Activated CD8-positive, alpha-beta T cell treated with anti-CD3 and anti-CD28 coated beads, Interleukin-2, amount 10 ng/mL, durations not matched to agents 7 days and 5 days (primary cell): ENCODE measurements around the gene ATP6V0D1. TPM values are rescaled to one million over a fixed set of nuclear protein-coding genes. Genes with fewer than 3 reads are reported as not detected.

ENCODE experiments used
- ATAC-seq: fragments of 150-1000 bp; cut with Tn5 transposase; one replicate; pipeline ENCODE4 v1.10.0; 2021; ENCODE audit warnings: moderate library complexity
- CTCF ChIA-PET: fragments of 350-600 bp; sonication (Branson Sonifier 250); formaldehyde crosslinking; loops from one replicate; lab custom pipeline; 2021; ENCODE audit warnings: antibody characterized with exemption; lab: Charles Lee
- POLR2A ChIA-PET: fragments of 350-600 bp; sonication (Branson Sonifier 250); formaldehyde crosslinking; loops from one replicate; lab custom pipeline; 2021; ENCODE audit warnings: antibody characterized with exemption; lab: Charles Lee
- DNase-seq: peaks from one replicate; pipeline ENCODE4 v3.0.0-alpha.2; 2020
- H3K27ac Mint-ChIP-seq: one replicate; pipeline ENCODE4 v1.8.0; 2021; ENCODE audit warnings: mild to moderate bottlenecking, mixed read lengths
- H3K27me3 Mint-ChIP-seq: one replicate; pipeline ENCODE4 v1.8.0; 2021; ENCODE audit warnings: low read depth, mixed read lengths
- H3K36me3 Mint-ChIP-seq: one replicate; pipeline ENCODE4 v1.8.0; 2021; ENCODE audit warnings: low read depth, mixed read lengths
- H3K4me1 Mint-ChIP-seq: one replicate; pipeline ENCODE4 v1.8.0; 2021; ENCODE audit warnings: low read depth, mixed read lengths
- H3K4me3 Mint-ChIP-seq: one replicate; pipeline ENCODE4 v1.8.0; 2021; ENCODE audit warnings: mild to moderate bottlenecking, mixed read lengths
- H3K9me3 Mint-ChIP-seq: one replicate; pipeline ENCODE4 v1.8.0; 2022; ENCODE audit warnings: mixed read lengths; ENCODE audit not compliant: insufficient read depth
- total RNA-seq, 2 experiments: library from RNA; stranded (reverse); gene quantifications; one replicate each; pipeline ENCODE4 v1.2.3, GENCODE V29; 2021

Gene ATP6V0D1
- total RNA-seq, 2 experiments from 2014 or later, result 52.7 to 58.1 TPM

GRCh38 chr16:67477960-67478554 lies 2.9 kb downstream of the ATP6V0D1 start:
- H3K27ac Mint-ChIP-seq, result no peak overlapping the region
- CTCF ChIA-PET, result interaction anchor here (1.3 kb wide), 1 partner anchor 36 kb away, joined by 4 read pairs; no protein-coding TSS in a partner anchor

GRCh38 chr16:67474551-67475455 lies 6.2 kb downstream of the ATP6V0D1 start:
- H3K9me3 Mint-ChIP-seq, result no peaks in the 10 kb centered on the region
- peaks cover 3% of the 10 kb centered on the region for H3K36me3 Mint-ChIP-seq
- no peaks in the 10 kb centered on the region for H3K27me3 Mint-ChIP-seq
- no peak overlapping the region for H3K4me3 Mint-ChIP-seq
- ChIA-PET CTCF (interaction anchor here (1.1 kb wide), 1 partner anchor 40 kb away, joined by 4 read pairs; no protein-coding TSS in a partner anchor), POLR2A (no interaction called here)
- DNase-seq, result no peak
- H3K4me1 Mint-ChIP-seq, result peaks cover 14% of the 10 kb centered on the region
- H3K27ac Mint-ChIP-seq, result no peak overlapping the region
- no peak for ATAC-seq

More at GRCh38 chr16:67477960-67478554, 2.9 kb downstream of the ATP6V0D1 start:
- peaks cover 12% of the 10 kb centered on the region for H3K36me3 Mint-ChIP-seq
- no peaks in the 10 kb centered on the region for H3K9me3 Mint-ChIP-seq
- no peak for DNase-seq
- H3K4me1 Mint-ChIP-seq, result peaks cover 29% of the 10 kb centered on the region
- no peak overlapping the region for H3K4me3 Mint-ChIP-seq
- POLR2A ChIA-PET, result no interaction called here
- H3K27me3 Mint-ChIP-seq, result no peaks in the 10 kb centered on the region
- ATAC-seq, result no peak

GRCh38 chr16:67471758-67472384 lies 9.1 kb downstream of the ATP6V0D1 start:
- ChIA-PET POLR2A (interaction anchor here (0.6 kb wide), 1 partner anchor 224 kb away, joined by 3 read pairs; no protein-coding TSS in a partner anchor), CTCF (interaction anchor here (1.0 kb wide), 1 partner anchor 42 kb away, joined by 3 read pairs; no protein-coding TSS in a partner anchor)
- H3K36me3 Mint-ChIP-seq, result peaks cover 3% of the 10 kb centered on the region
- DNase-seq (no peak), ATAC-seq (no peak)
- H3K27me3 Mint-ChIP-seq, result no peaks in the 10 kb centered on the region
- H3K27ac Mint-ChIP-seq, result no peak overlapping the region
- H3K4me3 Mint-ChIP-seq, result no peak overlapping the region
- no peaks in the 10 kb centered on the region for H3K9me3 Mint-ChIP-seq
- H3K4me1 Mint-ChIP-seq, result peaks cover 2% of the 10 kb centered on the region

GRCh38 chr16:67470359-67470758 lies 10.6 kb downstream of the ATP6V0D1 start:
- peaks cover 3% of the 10 kb centered on the region for H3K36me3 Mint-ChIP-seq
- ChIA-PET POLR2A (no interaction called here), CTCF (no interaction called here)
- DNase-seq, result no peak
- H3K4me3 Mint-ChIP-seq, result no peak overlapping the region
- H3K27me3 Mint-ChIP-seq, result no peaks in the 10 kb centered on the region
- H3K27ac Mint-ChIP-seq, result no peak overlapping the region
- no peak for ATAC-seq
- peaks cover 9% of the 10 kb centered on the region for H3K4me1 Mint-ChIP-seq
- no peaks in the 10 kb centered on the region for H3K9me3 Mint-ChIP-seq

GRCh38 chr16:67468731-67469130 lies 12.2 kb downstream of the ATP6V0D1 start:
- Mint-ChIP-seq H3K27me3 (no peaks in the 10 kb centered on the region), H3K4me1 (peaks cover 10% of the 10 kb centered on the region), H3K9me3 (no peaks in the 10 kb centered on the region), H3K36me3 (no peaks in the 10 kb centered on the region), H3K4me3 (no peak overlapping the region), H3K27ac (no peak overlapping the region)
- ChIA-PET CTCF (interaction anchor here (0.9 to 2.6 kb wide), 2 partner anchors 12 to 21 kb away, joined by 3 to 11 read pairs; partner anchors contain the start of gene ATP6V0D1), POLR2A (no interaction called here)
- ATAC-seq (no peak), DNase-seq (no peak)

GRCh38 chr16:67466581-67466980 lies 14.4 kb downstream of the ATP6V0D1 start:
- peaks cover 8% of the 10 kb centered on the region for H3K4me1 Mint-ChIP-seq
- ATAC-seq (no peak), DNase-seq (no peak)
- H3K27me3 Mint-ChIP-seq, result no peaks in the 10 kb centered on the region
- POLR2A ChIA-PET, result no interaction called here
- H3K9me3 Mint-ChIP-seq, result no peaks in the 10 kb centered on the region
- H3K27ac Mint-ChIP-seq, result no peak overlapping the region
- H3K36me3 Mint-ChIP-seq, result peaks cover under 1% of the 10 kb centered on the region
- no peak overlapping the region for H3K4me3 Mint-ChIP-seq
- CTCF ChIA-PET, result interaction anchor here (1.0 to 2.1 kb wide), 5 partner anchors 15 to 206 kb away, joined by 3 to 7 read pairs (median 5); partner anchors contain the start of gene ATP6V0D1

- Mint-ChIP-seq H3K4me1 (peaks cover 8% of the 10 kb centered on the region), H3K4me3 (no peak overlapping the region), H3K27ac (no peak overlapping the region), H3K36me3 (peaks cover 4% of the 10 kb centered on the region), H3K27me3 (no peaks in the 10 kb centered on the region), H3K9me3 (no peaks in the 10 kb centered on the region)
- DNase-seq (no peak), ATAC-seq (no peak)
- POLR2A ChIA-PET, result no interaction called here
- CTCF ChIA-PET, result interaction anchor here (0.8 to 1.5 kb wide), 3 partner anchors 36 to 57 kb away, joined by 3 to 9 read pairs (median 3); no protein-coding TSS in a partner anchor
Measured at GRCh38 chr16:67464565-67464964, 16.4 kb downstream of the ATP6V0D1 start.

- Mint-ChIP-seq H3K9me3 (no peaks in the 10 kb centered on the region), H3K4me3 (no peak overlapping the region), H3K4me1 (peaks cover 8% of the 10 kb centered on the region), H3K36me3 (peaks cover 4% of the 10 kb centered on the region), H3K27ac (no peak overlapping the region), H3K27me3 (no peaks in the 10 kb centered on the region)
- no peak for DNase-seq
- no peak for ATAC-seq
- ChIA-PET CTCF (interaction anchor here (0.6 to 1.8 kb wide), 3 partner anchors 16 to 50 kb away, joined by 3 to 8 read pairs (median 3); no protein-coding TSS in a partner anchor), POLR2A (no interaction called here)
Measured at GRCh38 chr16:67463691-67464090, 17.3 kb downstream of the ATP6V0D1 start.

GRCh38 chr16:67463059-67463458 lies 17.9 kb downstream of the ATP6V0D1 start:
- H3K4me1 Mint-ChIP-seq, result peaks cover 8% of the 10 kb centered on the region
- CTCF ChIA-PET, result interaction anchor here (1.8 kb wide), 1 partner anchor 35 kb away, joined by 8 read pairs; no protein-coding TSS in a partner anchor
- no peak overlapping the region for H3K4me3 Mint-ChIP-seq
- H3K27ac Mint-ChIP-seq, result no peak overlapping the region
- DNase-seq, result no peak
- no peaks in the 10 kb centered on the region for H3K27me3 Mint-ChIP-seq
- POLR2A ChIA-PET, result no interaction called here
- no peaks in the 10 kb centered on the region for H3K9me3 Mint-ChIP-seq
- H3K36me3 Mint-ChIP-seq, result peaks cover 4% of the 10 kb centered on the region
- ATAC-seq, result no peak

GRCh38 chr16:67462279-67462655 lies 18.7 kb downstream of the ATP6V0D1 start:
- peaks cover 4% of the 10 kb centered on the region for H3K36me3 Mint-ChIP-seq
- no peak for DNase-seq
- CTCF ChIA-PET, result interaction anchor here (1.8 to 1.9 kb wide), 2 partner anchors 15 to 34 kb away, joined by 6 to 8 read pairs; no protein-coding TSS in a partner anchor
- no peaks in the 10 kb centered on the region for H3K27me3 Mint-ChIP-seq
- ATAC-seq, result no peak
- H3K9me3 Mint-ChIP-seq, result no peaks in the 10 kb centered on the region
- H3K4me1 Mint-ChIP-seq, result peaks cover 8% of the 10 kb centered on the region
- no peak overlapping the region for H3K27ac Mint-ChIP-seq
- POLR2A ChIA-PET, result no interaction called here
- no peak overlapping the region for H3K4me3 Mint-ChIP-seq

GRCh38 chr16:67461600-67462278 lies 19.2 kb downstream of the ATP6V0D1 start:
- ChIA-PET CTCF (interaction anchor here (1.1 to 1.9 kb wide), 2 partner anchors 14 to 34 kb away, joined by 3 to 6 read pairs; no protein-coding TSS in a partner anchor), POLR2A (no interaction called here)
- no peak for ATAC-seq
- Mint-ChIP-seq H3K4me1 (peaks cover 13% of the 10 kb centered on the region), H3K27ac (no peak overlapping the region), H3K4me3 (no peak overlapping the region), H3K27me3 (no peaks in the 10 kb centered on the region), H3K9me3 (no peaks in the 10 kb centered on the region), H3K36me3 (peaks cover 4% of the 10 kb centered on the region)
- no peak for DNase-seq
